OCI-LY7 (cell line): Measurements from ENCODE around the gene BRD2. TPM values are rescaled to one million over a fixed set of nuclear protein-coding genes. Genes with fewer than 3 reads are reported as not detected.

Experiments
- BruUV-seq: library from RNA; stranded (reverse); fragments of 400-500 nt; replicated peaks from 2 replicates; lab custom pipeline; 2021; lab: Mats Ljungman, UMichigan
- CTCF ChIA-PET: fragments of 300-600 bp; sonication (Branson Sonifier 250); formaldehyde crosslinking; loops from one replicate; lab custom pipeline; 2022; ENCODE audit warnings: antibody characterized with exemption; ENCODE audit not compliant: unreplicated experiment; lab: Charles Lee
- POLR2A ChIA-PET: fragments of 300-600 bp; sonication (Branson Sonifier 250); formaldehyde crosslinking; loops from one replicate; lab custom pipeline; 2022; ENCODE audit warnings: antibody characterized with exemption; lab: Charles Lee
- DNase-seq: peaks from one replicate; pipeline ENCODE4 v3.0.0-alpha.2; 2015; ENCODE audit warnings: low spot score
- H2AFZ ChIP-seq: fragments of 200-600 bp; sonication (generic), shearing (Covaris generic); 2 replicates; pipeline ENCODE4 v1.6.1; 2014; ENCODE audit warnings: mild to moderate bottlenecking, antibody characterized with exemption, low read length, moderate library complexity
- H3K27ac ChIP-seq: fragments of 200-600 bp; sonication (generic); 2 replicates; pipeline ENCODE4 v1.5.1; 2014; ENCODE audit warnings: mixed run types, low read depth, mild to moderate bottlenecking, moderate library complexity, low read length, inconsistent platforms; ENCODE audit not compliant: poor library complexity, severe bottlenecking
- H3K36me3 ChIP-seq: fragments of 200-600 bp; sonication (generic); 2 replicates; pipeline ENCODE4 v1.6.1; 2014; ENCODE audit warnings: mild to moderate bottlenecking, antibody characterized with exemption, low read length, moderate library complexity, mixed read lengths; ENCODE audit not compliant: insufficient read depth
- H3K4me1 ChIP-seq: fragments of 200-600 bp; sonication (generic); 2 replicates; pipeline ENCODE4 v1.5.1; 2014; ENCODE audit warnings: mild to moderate bottlenecking, low read length; ENCODE audit not compliant: insufficient read depth, poor library complexity, severe bottlenecking
- H3K4me2 ChIP-seq: fragments of 200-600 bp; sonication (generic); 2 replicates; pipeline ENCODE4 v1.6.1; 2014; ENCODE audit warnings: mild to moderate bottlenecking, low read length
- H3K4me3 ChIP-seq: fragments of 200-600 bp; sonication (generic); 2 replicates; pipeline ENCODE4 v1.5.1; 2014; ENCODE audit warnings: mild to moderate bottlenecking, low read depth, low read length; ENCODE audit not compliant: poor library complexity, severe bottlenecking
- H3K79me2 ChIP-seq: fragments of 200-600 bp; sonication (generic); 2 replicates; pipeline ENCODE4 v1.6.1; 2016; ENCODE audit warnings: low read depth, mild to moderate bottlenecking, low read length, moderate library complexity, mixed read lengths; ENCODE audit not compliant: insufficient read depth
- H3K9me2 ChIP-seq: fragments of 200-600 bp; sonication (generic); 2 replicates; pipeline ENCODE4 v1.6.1; 2016; ENCODE audit warnings: mild to moderate bottlenecking, low read length, mixed read lengths; ENCODE audit not compliant: insufficient read depth
- H3K9me3 ChIP-seq: fragments of 200-600 bp; sonication (generic); 2 replicates; pipeline ENCODE4 v1.6.1; 2014; ENCODE audit warnings: mild to moderate bottlenecking, mixed run types, low read length, mixed read lengths
- H4K20me1 ChIP-seq: fragments of 200-600 bp; sonication (generic); 2 replicates; pipeline ENCODE4 v1.6.1; 2014; ENCODE audit warnings: mild to moderate bottlenecking, antibody characterized with exemption, low read length, moderate library complexity, mixed read lengths; ENCODE audit not compliant: insufficient read depth
- CTCF ChIP-seq: fragments of 200-600 bp; sonication (generic); conservative IDR thresholded peaks from 2 replicates; pipeline ENCODE4 v1.5.1; 2014; ENCODE audit warnings: mild to moderate bottlenecking, antibody characterized with exemption, low read length, moderate library complexity, mixed read lengths
- EZH2phosphoT487 ChIP-seq: fragments of 200-600 bp; sonication (generic); IDR thresholded peaks from 2 replicates; pipeline ENCODE4 v1.6.1; 2018; ENCODE audit warnings: low read depth, borderline replicate concordance, mild to moderate bottlenecking, mixed run types, antibody characterized with exemption, low read length, moderate library complexity, mixed read lengths
- intact Hi-C: fragments of 100-400 bp; cut with micrococcal nuclease; formaldehyde crosslinking; loops from one replicate; pipeline ENCODE4 v1.10.0; 2022; ENCODE audit not compliant: unreplicated experiment
- total RNA-seq, 2 experiments: library from RNA; depleted of rRNA in 1 of 2; stranded (reverse); fragments of >200 nt in 1 of 2; shearing (Covaris generic) in 1 of 2; gene quantifications; 2 replicates each; pipeline ENCODE4 v1.2.3, GENCODE V29; 2014 to 2022

BRD2 gene
- total RNA-seq, 2 experiments from 2014 or later = 236 to 326 TPM

- no peak for TF ChIP-seq EZH2phosphoT487
- no peak for TF ChIP-seq CTCF
- H3K9me3 ChIP-seq = no peaks in the 10 kb centered on the region
- H3K79me2 ChIP-seq = no peaks in the 10 kb centered on the region
- no peak overlapping the region for H2AFZ ChIP-seq
- no peaks in the 10 kb centered on the region for H3K9me2 ChIP-seq
- ChIA-PET POLR2A (interaction anchor here (0.6 to 0.9 kb wide), 3 partner anchors 75 to 95 kb away, joined by 3 to 4 read pairs (median 4); no protein-coding TSS in a partner anchor), CTCF (no interaction called here)
- BruUV-seq = no TSS peak
- H3K4me2 ChIP-seq = no peak overlapping the region
- H3K4me3 ChIP-seq = no peak overlapping the region
- no peaks in the 10 kb centered on the region for H4K20me1 ChIP-seq
- H3K27ac ChIP-seq = no peak overlapping the region
- no peaks in the 10 kb centered on the region for H3K36me3 ChIP-seq
- DNase-seq = no peak
- intact Hi-C loops = no loop called here
- H3K4me1 ChIP-seq = peaks cover 16% of the 10 kb centered on the region
Measured at GRCh38 chr6:32989368-32989767, 21.0 kb downstream of the BRD2 start.

GRCh38 chr6:32991972-32992371, 23.6 kb downstream of the BRD2 start:
- Histone ChIP-seq H3K9me2 (no peaks in the 10 kb centered on the region), H4K20me1 (no peaks in the 10 kb centered on the region), H3K4me2 (no peak overlapping the region), H3K27ac (no peak overlapping the region), H3K79me2 (no peaks in the 10 kb centered on the region), H2AFZ (no peak overlapping the region), H3K4me1 (peaks cover 9% of the 10 kb centered on the region), H3K9me3 (no peaks in the 10 kb centered on the region), H3K4me3 (no peak overlapping the region), H3K36me3 (no peaks in the 10 kb centered on the region)
- no TSS peak for BruUV-seq
- TF ChIP-seq EZH2phosphoT487 = no peak
- no peak for TF ChIP-seq CTCF
- DNase-seq = no peak
- intact Hi-C loops = no loop called here
- ChIA-PET CTCF (interaction anchor here (0.6 kb wide), 1 partner anchor 223 kb away, joined by 5 read pairs; no protein-coding TSS in a partner anchor), POLR2A (interaction anchor here (0.6 kb wide), 2 partner anchors 14 to 33 kb away, joined by 3 to 8 read pairs; no protein-coding TSS in a partner anchor)

GRCh38 chr6:32993363-32993973, 25.1 kb downstream of the BRD2 start:
- Histone ChIP-seq H3K79me2 (no peaks in the 10 kb centered on the region), H3K4me1 (peaks cover 2% of the 10 kb centered on the region), H4K20me1 (no peaks in the 10 kb centered on the region), H3K9me3 (no peaks in the 10 kb centered on the region), H3K27ac (no peak overlapping the region), H3K36me3 (no peaks in the 10 kb centered on the region), H3K4me2 (no peak overlapping the region), H2AFZ (no peak overlapping the region), H3K9me2 (no peaks in the 10 kb centered on the region), H3K4me3 (no peak overlapping the region)
- POLR2A ChIA-PET = interaction anchor here (0.7 kb wide), 1 partner anchor 26 kb away, joined by 3 read pairs; no protein-coding TSS in a partner anchor
- BruUV-seq = no TSS peak
- no peak for TF ChIP-seq EZH2phosphoT487
- TF ChIP-seq CTCF = no peak
- DNase-seq = no peak
- CTCF ChIA-PET = no interaction called here
- intact Hi-C loops = no loop called here
